Kidney (tissue), 14 donors: Measurements from ENCODE around the gene RASAL2. TPM values are rescaled to one million over a fixed set of nuclear protein-coding genes. Genes with fewer than 3 reads are reported as not detected.

Experiments
- DNase-seq, 5 donors: peaks; one replicate each; pipeline ENCODE4 v3.0.0-alpha.2; 2013 to 2020
- FAIRE-seq: peaks from 2 replicates; lab custom pipeline; 2012; peaks lifted over from hg19 to GRCh38; lab: Jason Lieb, UNC
- H3K27ac ChIP-seq, 2 donors: one replicate each; pipeline ENCODE4 v1.7.0; 2013; ENCODE audit warnings: low read depth in 2 of 2, low read length in 2 of 2, inconsistent platforms in 1 of 2
- H3K27me3 ChIP-seq: one replicate; pipeline ENCODE4 v1.7.1; 2013; ENCODE audit warnings: low read length, inconsistent platforms; ENCODE audit not compliant: control insufficient read depth, insufficient read depth
- H3K36me3 ChIP-seq, 3 donors: one replicate each; pipeline versions ENCODE4 v1.7.0 to v1.7.1; 2013; ENCODE audit warnings: low read length in 3 of 3, control low read depth in 1 of 3, inconsistent platforms in 1 of 3; ENCODE audit not compliant: insufficient read depth in 3 of 3, control insufficient read depth in 2 of 3
- H3K4me1 ChIP-seq, 3 donors: one replicate each; pipeline versions ENCODE4 v1.7.0 to v1.7.1; 2013; ENCODE audit warnings: low read length in 3 of 3, inconsistent platforms in 1 of 3, low read depth in 1 of 3; ENCODE audit not compliant: control insufficient read depth in 2 of 3, insufficient read depth in 2 of 3
- H3K4me3 ChIP-seq, 3 donors: one replicate each; pipeline versions ENCODE4 v1.7.0 to v1.8.1; 2013; ENCODE audit warnings: low read length in 3 of 3, control low read depth in 1 of 3, inconsistent platforms in 1 of 3
- H3K9ac ChIP-seq, 3 donors: one replicate each; pipeline versions ENCODE4 v1.7.0 to v1.7.1; 2013; ENCODE audit warnings: low read length in 3 of 3, control low read depth in 1 of 3, inconsistent platforms in 1 of 3
- H3K9me3 ChIP-seq, 3 donors: one replicate each; pipeline versions ENCODE4 v1.7.0 to v1.7.1; 2013; ENCODE audit warnings: low read length in 3 of 3, control low read depth in 1 of 3, inconsistent platforms in 1 of 3; ENCODE audit not compliant: control insufficient read depth in 2 of 3, insufficient read depth in 1 of 3
- intact Hi-C: fragments of 100-400 bp; cut with DNase I; formaldehyde crosslinking; loops from one replicate; pipeline ENCODE4 v1.11.1; 2022
- polyA plus RNA-seq: library from polyadenylated mRNA; stranded (reverse); fragments of 350-450 nt; fragmentation: Illumina TruSeq; extraction: RNeasy Lipid Tissue Mini Kit (QIAGEN cat#74804); gene quantifications from one replicate; pipeline ENCODE4 v1.2.3, GENCODE V29; 2014; ENCODE audit warnings: low read depth, low replicate concordance; ENCODE audit not compliant: insufficient read depth
- total RNA-seq: library from RNA; stranded (reverse); fragmentation: NEBNext Ultra II Directional; extraction: Animal tissue kit (Norgen Biotek cat#: 25700); gene quantifications from one replicate; pipeline ENCODE4 v1.2.1, GENCODE V29; 2021
- TF ChIP-seq, protein P1 (sequence below): IDR thresholded peaks from 3 replicates; pipeline ENCODE4 v1.5.1; 2012; ENCODE audit warnings: mild to moderate bottlenecking, moderate library complexity, borderline replicate concordance; ENCODE audit not compliant: insufficient read depth; ENCODE audit errors: extremely low read depth
- donor health status: control.
- donor health status: control.
- donor health status: control.
- donor health status: control.
- donor health status: control.
- donor health status: DM: yes; HTN: yes; CAD: no.
- donor health status: Normal renal cell carcinoma (clear cell type).

The RASAL2 gene
- total and polyA plus RNA-seq, 2 donors from 2014 or later, result 2.2 to 26.5 TPM

DNA sequence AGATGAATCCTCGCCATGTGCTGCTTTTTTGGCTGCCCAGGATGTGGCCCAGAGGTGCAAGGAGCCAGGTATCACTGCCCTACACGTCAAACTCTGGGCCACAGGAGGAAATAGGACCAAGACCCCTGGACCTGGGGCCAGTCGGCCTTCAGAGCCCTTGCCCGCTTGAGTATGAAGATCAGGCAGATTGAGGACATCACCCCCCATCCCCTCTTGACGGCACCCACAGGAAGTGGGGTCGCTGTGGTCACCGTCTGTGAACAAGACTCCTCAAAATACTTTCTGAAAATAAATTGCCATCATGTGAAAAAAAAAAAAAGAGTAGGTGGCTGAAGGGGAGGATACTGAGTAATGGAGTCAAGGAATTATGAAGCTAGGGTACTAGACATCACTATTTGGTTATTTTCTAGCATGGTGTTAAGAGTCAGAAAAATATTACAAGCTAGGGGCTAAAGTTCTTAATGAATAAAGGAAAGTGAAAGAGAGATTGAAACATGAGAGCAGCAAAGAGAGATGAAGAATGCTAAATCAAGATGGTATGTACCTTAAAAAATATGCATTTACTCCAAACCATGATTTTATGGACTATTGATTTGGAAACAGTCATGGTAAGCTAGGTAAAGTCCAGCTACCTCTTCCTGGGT lies 318.0 kb downstream of the RASAL2 start:
- no peak overlapping the region for H3K9ac ChIP-seq
- no peak overlapping the region for H3K4me3 ChIP-seq
- H3K36me3 ChIP-seq, result no peaks in the 10 kb centered on the region
- intact Hi-C loops, result no loop called here
- no peaks in the 10 kb centered on the region for H3K27me3 ChIP-seq
- H3K9me3 ChIP-seq, result no peaks in the 10 kb centered on the region
- no peaks in the 10 kb centered on the region for H3K4me1 ChIP-seq
- DNase-seq (no peak), FAIRE-seq (no peak)
- TF ChIP-seq, protein P1, sequence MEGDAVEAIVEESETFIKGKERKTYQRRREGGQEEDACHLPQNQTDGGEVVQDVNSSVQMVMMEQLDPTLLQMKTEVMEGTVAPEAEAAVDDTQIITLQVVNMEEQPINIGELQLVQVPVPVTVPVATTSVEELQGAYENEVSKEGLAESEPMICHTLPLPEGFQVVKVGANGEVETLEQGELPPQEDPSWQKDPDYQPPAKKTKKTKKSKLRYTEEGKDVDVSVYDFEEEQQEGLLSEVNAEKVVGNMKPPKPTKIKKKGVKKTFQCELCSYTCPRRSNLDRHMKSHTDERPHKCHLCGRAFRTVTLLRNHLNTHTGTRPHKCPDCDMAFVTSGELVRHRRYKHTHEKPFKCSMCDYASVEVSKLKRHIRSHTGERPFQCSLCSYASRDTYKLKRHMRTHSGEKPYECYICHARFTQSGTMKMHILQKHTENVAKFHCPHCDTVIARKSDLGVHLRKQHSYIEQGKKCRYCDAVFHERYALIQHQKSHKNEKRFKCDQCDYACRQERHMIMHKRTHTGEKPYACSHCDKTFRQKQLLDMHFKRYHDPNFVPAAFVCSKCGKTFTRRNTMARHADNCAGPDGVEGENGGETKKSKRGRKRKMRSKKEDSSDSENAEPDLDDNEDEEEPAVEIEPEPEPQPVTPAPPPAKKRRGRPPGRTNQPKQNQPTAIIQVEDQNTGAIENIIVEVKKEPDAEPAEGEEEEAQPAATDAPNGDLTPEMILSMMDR, result no peak
- no peak overlapping the region for H3K27ac ChIP-seq

DNA sequence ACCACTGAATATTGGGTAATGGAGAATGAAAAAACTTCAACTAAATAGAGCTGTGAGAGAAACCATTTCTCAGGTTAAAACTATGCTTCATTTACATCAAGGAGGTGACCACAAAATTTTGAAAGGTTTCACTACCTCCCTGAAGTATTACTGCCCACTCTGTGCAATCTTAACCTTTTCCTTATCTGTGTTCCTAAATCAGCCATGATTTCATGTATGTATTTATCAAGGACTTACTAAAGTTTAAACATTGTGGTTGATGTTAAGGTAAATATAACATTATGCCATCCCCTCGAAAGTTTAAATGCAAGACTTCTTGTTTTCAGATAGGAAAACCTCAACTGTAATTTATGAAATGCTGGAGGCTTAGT lies 318.5 kb downstream of the RASAL2 start:
- intact Hi-C loops, result no loop called here
- no peak for DNase-seq
- FAIRE-seq, result no peak

DNA sequence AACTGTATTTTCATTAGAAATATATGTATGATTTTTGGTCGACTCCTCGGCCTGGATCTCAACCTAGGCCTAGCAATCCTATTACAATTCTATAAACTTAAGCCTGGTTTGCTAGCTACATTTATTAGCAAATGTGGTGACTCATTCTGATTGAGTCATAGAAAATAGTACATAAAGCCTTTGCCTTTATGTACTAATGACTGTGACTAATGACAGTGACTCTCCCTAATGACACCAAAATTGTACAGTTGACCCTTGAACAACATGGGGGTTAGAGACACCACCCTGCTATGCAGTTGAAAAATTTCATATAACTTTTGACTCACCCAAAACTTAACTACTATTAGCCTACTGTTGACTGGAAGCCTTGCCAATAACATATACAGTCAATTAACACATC lies 324.0 kb downstream of the RASAL2 start:
- H3K9me3 ChIP-seq, result no peaks in the 10 kb centered on the region
- intact Hi-C loops, result no loop called here
- no peaks in the 10 kb centered on the region for H3K36me3 ChIP-seq
- TF ChIP-seq, protein P1, result no peak
- no peak overlapping the region for H3K9ac ChIP-seq
- no peaks in the 10 kb centered on the region for H3K4me1 ChIP-seq
- no peaks in the 10 kb centered on the region for H3K27me3 ChIP-seq
- H3K27ac ChIP-seq, result no peak overlapping the region
- DNase-seq (no peak), FAIRE-seq (no peak)
- H3K4me3 ChIP-seq, result no peak overlapping the region

More for the DNA sequence above, 318.5 kb downstream of the RASAL2 start:
- H3K9me3 ChIP-seq, result no peaks in the 10 kb centered on the region
- H3K4me3 ChIP-seq, result no peak overlapping the region
- H3K36me3 ChIP-seq, result no peaks in the 10 kb centered on the region
- no peak overlapping the region for H3K9ac ChIP-seq
- TF ChIP-seq, protein P1, result no peak
- H3K4me1 ChIP-seq, result no peaks in the 10 kb centered on the region
- no peaks in the 10 kb centered on the region for H3K27me3 ChIP-seq
- H3K27ac ChIP-seq, result no peak overlapping the region
